Mononuclear cell (primary cell): ENCODE measurements around the gene MARCHF2. TPM values are rescaled to one million over a fixed set of nuclear protein-coding genes. Genes with fewer than 3 reads are reported as not detected.
"Not testable (repeated sequence)": the region's sequence is repeated elsewhere in the genome, so short reads cannot be mapped to it uniquely, and the experiment has no call there.

Source experiments
- H3K27me3 ChIP-seq: 2 replicates; pipeline ENCODE4 v1.6.0; 2011; ENCODE audit warnings: low read length, control low read depth; ENCODE audit not compliant: insufficient read depth
- H3K4me1 ChIP-seq: 2 replicates; pipeline ENCODE4 v1.5.1; 2011; ENCODE audit warnings: mild to moderate bottlenecking, low read length, control low read depth; ENCODE audit not compliant: insufficient read depth
- H3K4me3 ChIP-seq: 2 replicates; pipeline ENCODE4 v1.5.1; 2011; ENCODE audit warnings: mild to moderate bottlenecking, low read length, moderate library complexity
- H3K9me3 ChIP-seq: 2 replicates; pipeline ENCODE4 v1.5.1; 2011; ENCODE audit warnings: low read depth, mild to moderate bottlenecking, control low read depth, low read length
- total RNA-seq: library from RNA; depleted of rRNA; stranded (reverse); fragments of >200 nt; gene quantifications from one replicate; pipeline ENCODE4 v1.2.3, GENCODE V29; 2012

Gene MARCHF2
- total RNA-seq, result 119 TPM

DNA sequence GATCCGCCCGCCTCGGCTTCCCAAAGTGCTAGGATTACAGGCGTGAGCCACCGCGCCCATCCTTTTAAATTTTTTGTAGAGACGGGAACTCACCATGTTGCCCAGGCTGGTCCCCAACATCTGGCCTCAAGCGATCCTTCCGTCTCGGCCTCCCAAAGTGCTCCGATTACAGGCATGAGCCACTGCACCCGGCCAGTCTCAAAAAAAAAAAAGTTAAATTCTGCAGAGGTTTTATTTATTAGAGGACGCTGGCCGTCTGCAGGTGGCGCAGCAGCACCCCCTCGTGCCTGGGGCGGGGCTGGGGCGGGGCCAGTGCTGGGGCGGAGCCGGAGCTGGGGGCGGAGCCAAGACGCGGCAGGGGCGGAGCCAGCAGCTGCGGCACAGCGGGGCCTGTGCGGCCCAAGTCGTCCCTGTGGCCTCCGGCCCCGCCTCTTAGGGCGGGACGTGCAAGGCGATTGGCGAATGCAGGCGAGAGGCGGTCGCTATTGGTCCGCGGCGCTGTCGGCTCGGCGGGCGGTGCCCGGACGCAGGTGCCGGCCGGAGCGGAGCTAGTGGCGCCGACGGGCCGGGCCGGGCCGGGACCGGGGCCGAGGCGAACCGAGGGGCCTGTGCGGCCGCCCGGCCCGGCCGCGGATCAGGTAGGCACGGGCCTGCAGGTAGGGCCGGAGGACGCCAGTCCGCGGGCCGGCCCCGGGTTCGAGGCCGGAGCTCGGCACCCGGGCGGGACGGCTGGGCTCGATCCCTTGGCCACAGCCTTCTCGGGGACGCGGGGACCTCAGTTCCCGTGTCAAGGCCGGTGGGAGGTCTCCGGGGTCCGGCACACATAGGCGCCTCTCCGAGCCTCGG, at the start of gene MARCHF2:
MARCHF2 (plus strand) TSS at position 523 of the 846 bp plus-strand sequence. CDS start 8,536 bp downstream, outside the sequence.
- no peaks in the 10 kb centered on the region for H3K9me3 ChIP-seq
- peaks cover 15% of the 10 kb centered on the region for H3K4me1 ChIP-seq
- H3K27me3 ChIP-seq, result no peaks in the 10 kb centered on the region
- H3K4me3 ChIP-seq, result peak within 1 kb of the TSS; percentile 78

GRCh38 chr19:8363803-8364771, 49.0 kb upstream of the MARCHF2 start, which contains the start of gene ANGPTL4:
Gene ANGPTL4, plus strand, starts transcription at chr19:8364155. Its CDS starts 167 bp downstream, at chr19:8364322.
- H3K9me3 ChIP-seq, result no peaks in the 10 kb centered on the region
- H3K27me3 ChIP-seq, result peaks cover 28% of the 10 kb centered on the region
- H3K4me1 ChIP-seq, result peaks cover 14% of the 10 kb centered on the region
- H3K4me3 ChIP-seq, result no peak within 1 kb of the TSS

GRCh38 chr19:8366121-8366581, 47.0 kb upstream of the MARCHF2 start:
- H3K27me3 ChIP-seq, result peaks cover 28% of the 10 kb centered on the region
- no peak overlapping the region for H3K4me3 ChIP-seq
- peaks cover 14% of the 10 kb centered on the region for H3K4me1 ChIP-seq
- no peaks in the 10 kb centered on the region for H3K9me3 ChIP-seq

- no peak overlapping the region for H3K4me3 ChIP-seq
- no peaks in the 10 kb centered on the region for H3K9me3 ChIP-seq
These were observed 46.2 kb upstream of the MARCHF2 start for GRCh38 chr19:8366961-8367326.

DNA sequence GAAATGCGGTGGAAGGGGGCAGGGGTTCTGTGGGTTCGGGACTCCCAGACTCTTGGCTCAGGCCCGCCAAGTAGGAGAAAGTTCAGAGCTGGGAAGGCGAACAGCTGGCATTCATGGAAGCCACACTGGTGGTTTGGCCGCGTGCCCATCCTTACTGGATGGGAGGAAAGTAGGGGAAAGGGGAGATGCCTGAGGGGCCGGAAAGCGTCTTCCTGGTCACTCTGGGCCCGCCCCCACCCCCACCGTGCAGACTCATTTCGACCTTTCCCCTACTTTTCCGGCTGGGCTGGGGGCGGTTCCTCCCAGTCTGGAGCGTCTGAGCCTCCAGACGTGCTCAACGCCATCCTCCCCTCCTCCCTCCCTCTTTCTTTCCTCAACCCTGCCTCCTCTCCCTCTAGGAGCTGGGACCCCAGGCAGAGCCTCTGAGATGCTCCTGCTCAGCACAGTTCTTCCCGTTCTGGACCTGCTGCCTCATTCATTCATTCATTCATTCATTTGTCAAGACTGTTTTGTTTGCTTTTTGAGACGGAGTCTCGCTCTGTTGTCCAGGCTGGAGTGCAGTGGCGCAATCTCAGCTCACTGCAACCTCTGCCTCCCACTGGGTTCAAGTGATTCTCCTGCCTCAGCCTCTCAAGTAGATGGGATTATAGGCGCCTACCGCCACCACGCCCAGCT, 45.6 kb upstream of the MARCHF2 start:
- Histone ChIP-seq H3K9me3 (no peaks in the 10 kb centered on the region), H3K4me3 (no peak overlapping the region), H3K27me3 (peaks cover 20% of the 10 kb centered on the region), H3K4me1 (peaks cover 14% of the 10 kb centered on the region)

More at GRCh38 chr19:8366961-8367326, 46.2 kb upstream of the MARCHF2 start:
- H3K4me1 ChIP-seq, result peaks cover 14% of the 10 kb centered on the region
- peaks cover 24% of the 10 kb centered on the region for H3K27me3 ChIP-seq

GRCh38 chr19:8370176-8371010, 42.7 kb upstream of the MARCHF2 start:
- H3K27me3 ChIP-seq, result peaks cover 4% of the 10 kb centered on the region
- H3K4me1 ChIP-seq, result no peaks in the 10 kb centered on the region
- H3K9me3 ChIP-seq, result no peaks in the 10 kb centered on the region
- H3K4me3 ChIP-seq, result no peak overlapping the region

DNA sequence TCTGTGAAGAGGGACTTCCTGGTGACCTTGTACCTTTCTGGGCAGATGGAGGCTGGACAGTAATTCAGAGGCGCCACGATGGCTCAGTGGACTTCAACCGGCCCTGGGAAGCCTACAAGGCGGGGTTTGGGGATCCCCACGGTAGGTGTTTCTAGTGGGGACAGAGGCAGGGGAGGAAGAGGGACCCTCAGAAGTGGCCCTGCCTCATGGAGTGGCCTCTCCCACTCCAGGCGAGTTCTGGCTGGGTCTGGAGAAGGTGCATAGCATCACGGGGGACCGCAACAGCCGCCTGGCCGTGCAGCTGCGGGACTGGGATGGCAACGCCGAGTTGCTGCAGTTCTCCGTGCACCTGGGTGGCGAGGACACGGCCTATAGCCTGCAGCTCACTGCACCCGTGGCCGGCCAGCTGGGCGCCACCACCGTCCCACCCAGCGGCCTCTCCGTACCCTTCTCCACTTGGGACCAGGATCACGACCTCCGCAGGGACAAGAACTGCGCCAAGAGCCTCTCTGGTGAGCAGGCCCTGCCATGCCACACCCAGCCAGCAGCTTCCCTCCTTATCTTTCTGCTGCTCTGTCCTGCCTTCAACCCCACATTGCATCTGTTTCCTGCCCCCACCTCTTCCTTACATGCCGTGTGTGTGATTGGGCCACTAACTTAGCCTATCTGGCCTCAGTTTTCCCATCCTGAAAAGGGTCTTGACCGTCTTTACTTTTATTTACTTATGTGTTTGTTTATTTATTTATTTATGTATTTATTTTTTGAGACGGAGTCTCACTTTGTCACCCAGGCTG, 41.9 kb upstream of the MARCHF2 start:
- Histone ChIP-seq H3K9me3 (no peaks in the 10 kb centered on the region), H3K27me3 (no peaks in the 10 kb centered on the region), H3K4me1 (no peaks in the 10 kb centered on the region), H3K4me3 (no peak overlapping the region)

DNA sequence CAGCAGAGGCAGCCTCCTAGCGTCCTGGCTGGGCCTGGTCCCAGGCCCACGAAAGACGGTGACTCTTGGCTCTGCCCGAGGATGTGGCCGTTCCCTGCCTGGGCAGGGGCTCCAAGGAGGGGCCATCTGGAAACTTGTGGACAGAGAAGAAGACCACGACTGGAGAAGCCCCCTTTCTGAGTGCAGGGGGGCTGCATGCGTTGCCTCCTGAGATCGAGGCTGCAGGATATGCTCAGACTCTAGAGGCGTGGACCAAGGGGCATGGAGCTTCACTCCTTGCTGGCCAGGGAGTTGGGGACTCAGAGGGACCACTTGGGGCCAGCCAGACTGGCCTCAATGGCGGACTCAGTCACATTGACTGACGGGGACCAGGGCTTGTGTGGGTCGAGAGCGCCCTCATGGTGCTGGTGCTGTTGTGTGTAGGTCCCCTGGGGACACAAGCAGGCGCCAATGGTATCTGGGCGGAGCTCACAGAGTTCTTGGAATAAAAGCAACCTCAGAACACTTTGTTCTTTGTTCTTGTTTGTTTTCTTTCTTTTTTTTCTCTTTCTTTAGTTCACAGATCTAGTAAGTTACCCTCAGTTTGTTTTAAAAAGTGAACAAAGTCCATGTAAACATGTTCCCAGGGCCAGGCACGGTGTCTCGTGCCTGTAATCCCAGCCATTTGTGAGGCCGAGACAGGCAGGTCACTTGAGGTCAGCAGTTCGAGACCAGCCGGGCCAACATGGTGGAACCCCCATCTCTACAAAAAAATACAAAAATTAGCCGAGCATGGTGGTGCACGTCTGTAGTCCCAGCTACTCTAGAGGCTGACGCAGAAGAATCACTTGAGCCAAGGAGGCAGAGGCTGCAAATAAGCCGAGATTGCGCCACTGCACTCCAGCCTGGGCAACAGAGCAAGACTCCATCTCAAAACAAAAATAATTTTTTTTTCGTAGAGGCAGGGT, 39.0 kb upstream of the MARCHF2 start:
- no peak overlapping the region for H3K4me3 ChIP-seq
- no peaks in the 10 kb centered on the region for H3K9me3 ChIP-seq
- no peaks in the 10 kb centered on the region for H3K4me1 ChIP-seq
- no peaks in the 10 kb centered on the region for H3K27me3 ChIP-seq

- not testable (repeated sequence) for H3K4me1 ChIP-seq, H3K9me3 ChIP-seq, H3K4me3 ChIP-seq, H3K27me3 ChIP-seq
These were observed 37.3 kb upstream of the MARCHF2 start for GRCh38 chr19:8375766-8376165.

DNA sequence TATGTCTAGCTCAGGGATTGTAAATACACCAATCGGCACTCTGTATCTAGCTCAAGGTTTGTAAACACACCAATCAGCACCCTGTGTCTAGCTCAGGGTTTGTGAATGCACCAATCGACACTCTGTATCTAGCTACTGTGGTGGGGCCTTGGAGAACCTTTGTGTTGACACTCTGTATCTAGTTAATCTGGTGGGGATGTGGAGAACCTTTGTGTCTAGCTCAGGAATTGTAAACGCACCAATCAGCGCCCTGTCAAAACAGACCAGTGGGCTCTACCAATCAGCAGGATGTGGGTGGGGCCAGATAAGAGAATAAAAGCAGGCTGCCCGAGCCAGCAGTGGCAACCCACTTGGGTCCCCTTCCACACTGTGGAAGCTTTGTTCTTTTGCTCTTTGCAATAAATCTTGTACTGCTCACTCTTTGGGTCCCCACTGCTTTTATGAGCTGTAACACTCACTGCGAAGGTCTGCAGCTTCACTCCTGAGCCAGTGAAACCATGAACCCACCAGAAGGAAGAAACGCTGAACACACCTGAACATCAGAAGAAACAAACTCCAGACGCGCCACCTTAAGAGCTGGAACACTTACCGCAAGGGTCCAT, 36.6 kb upstream of the MARCHF2 start:
- H3K4me3 ChIP-seq, H3K4me1 ChIP-seq, H3K27me3 ChIP-seq, H3K9me3 ChIP-seq: not testable (repeated sequence)

GRCh38 chr19:8377598-8377997, 35.5 kb upstream of the MARCHF2 start:
- Histone ChIP-seq H3K4me1 (no peaks in the 10 kb centered on the region), H3K4me3 (no peak overlapping the region), H3K27me3 (no peaks in the 10 kb centered on the region), H3K9me3 (no peaks in the 10 kb centered on the region)

GRCh38 chr19:8379156-8379891, 33.8 kb upstream of the MARCHF2 start:
- H3K9me3 ChIP-seq, H3K4me1 ChIP-seq, H3K27me3 ChIP-seq, H3K4me3 ChIP-seq: not testable (repeated sequence)
